Activated CD4-positive, alpha-beta T cell treated with anti-CD3 and anti-CD28 coated beads, Interleukin-2, amount 10 ng/mL, durations not matched to agents 7 days and 5 days (primary cell): Measurements from ENCODE around the gene PBX3. TPM values are rescaled to one million over a fixed set of nuclear protein-coding genes. Genes with fewer than 3 reads are reported as not detected.

ENCODE experiments used
- CTCF ChIA-PET: fragments of 350-600 bp; sonication (Branson Sonifier 250); formaldehyde crosslinking; loops from one replicate; lab custom pipeline; 2021; ENCODE audit warnings: antibody characterized with exemption; lab: Charles Lee
- POLR2A ChIA-PET: fragments of 350-600 bp; sonication (Branson Sonifier 250); formaldehyde crosslinking; loops from one replicate; lab custom pipeline; 2021; ENCODE audit warnings: antibody characterized with exemption; lab: Charles Lee
- DNase-seq: peaks from one replicate; pipeline ENCODE4 v3.0.0-alpha.2; 2020
- H3K27ac Mint-ChIP-seq: one replicate; pipeline ENCODE4 v1.8.0; 2021; ENCODE audit warnings: mild to moderate bottlenecking, moderate library complexity, mixed read lengths
- H3K27me3 Mint-ChIP-seq: one replicate; pipeline ENCODE4 v1.8.0; 2021; ENCODE audit warnings: mixed read lengths
- H3K36me3 Mint-ChIP-seq: one replicate; pipeline ENCODE4 v1.8.0; 2021; ENCODE audit warnings: low read depth, mixed read lengths
- H3K4me1 Mint-ChIP-seq: one replicate; pipeline ENCODE4 v1.8.0; 2021; ENCODE audit warnings: mixed read lengths
- H3K4me3 Mint-ChIP-seq: one replicate; pipeline ENCODE4 v1.8.0; 2021; ENCODE audit warnings: mild to moderate bottlenecking, moderate library complexity, mixed read lengths
- H3K9me3 Mint-ChIP-seq: one replicate; pipeline ENCODE4 v1.8.0; 2021; ENCODE audit warnings: mixed read lengths
- total RNA-seq, 2 experiments: library from RNA; stranded (reverse); gene quantifications; one replicate each; pipeline ENCODE4 v1.2.3, GENCODE V29; 2021

Gene PBX3
- total RNA-seq, 2 experiments from 2014 or later = 21.5 to 22.5 TPM

DNA sequence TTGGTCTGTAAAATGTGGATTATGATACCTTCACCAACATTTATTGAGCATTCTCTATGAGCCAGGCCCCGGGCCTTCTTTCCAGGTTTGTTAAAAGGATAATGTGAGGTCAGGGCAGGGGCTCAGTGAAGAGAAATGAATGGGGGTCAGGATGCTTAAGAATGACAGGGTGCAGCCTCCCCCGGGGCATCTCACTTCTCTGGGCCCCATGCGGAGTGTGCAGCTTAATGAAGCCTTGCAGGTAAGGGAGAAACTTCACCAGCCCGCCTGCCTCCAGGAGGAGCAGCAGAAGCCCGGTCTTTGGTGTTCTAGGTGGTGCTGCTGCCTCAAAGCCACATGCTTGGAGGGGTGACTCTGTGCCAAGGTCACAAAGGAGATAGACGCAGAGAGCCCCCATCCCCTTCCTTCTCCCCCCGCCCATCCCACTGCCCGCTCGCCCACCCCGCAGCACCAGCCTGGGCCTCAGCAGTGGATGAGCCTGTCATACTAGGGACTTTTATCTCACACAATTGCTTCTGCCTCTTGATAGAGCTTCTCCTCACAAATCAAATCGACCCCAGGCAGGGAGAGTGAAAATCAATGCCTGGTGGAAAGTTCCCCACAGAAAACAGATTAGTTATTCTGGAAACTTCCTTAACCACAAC is 244.8 kb downstream of the PBX3 start:
- H3K27ac Mint-ChIP-seq = no peak overlapping the region
- POLR2A ChIA-PET = no interaction called here
- H3K36me3 Mint-ChIP-seq = no peaks in the 10 kb centered on the region
- no peak for DNase-seq
- CTCF ChIA-PET = no interaction called here
- no peaks in the 10 kb centered on the region for H3K4me1 Mint-ChIP-seq
- H3K27me3 Mint-ChIP-seq = no peaks in the 10 kb centered on the region
- no peak overlapping the region for H3K4me3 Mint-ChIP-seq
- H3K9me3 Mint-ChIP-seq = no peaks in the 10 kb centered on the region

- H3K27ac Mint-ChIP-seq = no peak overlapping the region
- H3K36me3 Mint-ChIP-seq = no peaks in the 10 kb centered on the region
- H3K4me1 Mint-ChIP-seq = no peaks in the 10 kb centered on the region
- no peaks in the 10 kb centered on the region for H3K27me3 Mint-ChIP-seq
- H3K9me3 Mint-ChIP-seq = no peaks in the 10 kb centered on the region
- DNase-seq = no peak
- CTCF ChIA-PET = no interaction called here
- H3K4me3 Mint-ChIP-seq = no peak overlapping the region
- POLR2A ChIA-PET = no interaction called here
Observed at GRCh38 chr9:125992557-125992956, 245.4 kb downstream of the PBX3 start.

- POLR2A ChIA-PET = no interaction called here
- H3K36me3 Mint-ChIP-seq = no peaks in the 10 kb centered on the region
- H3K4me3 Mint-ChIP-seq = no peak overlapping the region
- no peak for DNase-seq
- H3K27me3 Mint-ChIP-seq = no peaks in the 10 kb centered on the region
- CTCF ChIA-PET = no interaction called here
- H3K9me3 Mint-ChIP-seq = no peaks in the 10 kb centered on the region
- H3K27ac Mint-ChIP-seq = no peak overlapping the region
- no peaks in the 10 kb centered on the region for H3K4me1 Mint-ChIP-seq
Observed at GRCh38 chr9:125993466-125993865, 246.3 kb downstream of the PBX3 start.

DNA sequence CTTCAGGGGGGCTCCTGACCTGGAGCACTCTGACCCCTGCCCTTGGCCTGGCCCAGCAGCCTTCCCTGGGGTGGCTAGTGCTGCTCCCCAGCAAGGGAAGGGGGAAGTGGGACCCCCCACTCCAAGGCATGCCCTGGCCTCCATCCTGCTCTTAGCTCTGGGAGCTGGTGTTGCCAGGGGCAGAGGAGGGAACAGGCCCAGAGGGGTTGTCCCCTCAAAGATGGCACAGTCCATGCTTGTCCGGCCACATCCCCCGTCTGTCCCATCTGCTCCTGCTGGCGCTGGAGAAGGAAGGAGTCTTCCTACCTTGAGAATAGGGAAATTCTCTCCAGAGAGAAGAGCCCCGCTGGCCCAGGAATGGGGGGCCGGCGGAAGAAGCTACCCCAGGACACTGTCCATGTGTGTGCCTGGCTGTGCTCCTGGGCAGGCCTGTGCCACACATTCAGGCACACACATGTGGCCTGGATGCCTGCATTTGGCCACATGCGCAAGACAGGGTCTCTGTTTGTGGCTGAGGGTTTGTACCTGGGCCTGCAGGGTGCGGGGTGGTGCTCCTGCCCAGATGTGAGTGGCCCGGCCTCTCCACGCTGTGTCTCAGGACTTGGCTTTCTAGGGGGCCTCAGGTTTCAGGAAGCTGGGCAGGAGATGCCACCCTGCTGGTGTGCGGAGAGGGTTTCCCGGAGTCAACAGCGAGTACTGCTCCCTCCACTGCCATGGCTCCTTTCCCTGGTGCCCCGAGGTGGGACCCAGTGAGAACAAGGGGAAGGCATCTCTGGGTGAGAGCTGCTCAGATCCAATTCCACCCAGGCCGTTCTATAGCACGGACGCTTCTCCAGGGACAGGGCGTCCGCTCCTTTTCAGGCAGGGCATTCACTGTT is 247.1 kb downstream of the PBX3 start:
- no peaks in the 10 kb centered on the region for H3K27me3 Mint-ChIP-seq
- ChIA-PET POLR2A (no interaction called here), CTCF (no interaction called here)
- H3K36me3 Mint-ChIP-seq = no peaks in the 10 kb centered on the region
- DNase-seq = no peak
- no peaks in the 10 kb centered on the region for H3K9me3 Mint-ChIP-seq
- H3K27ac Mint-ChIP-seq = no peak overlapping the region
- H3K4me1 Mint-ChIP-seq = no peaks in the 10 kb centered on the region
- no peak overlapping the region for H3K4me3 Mint-ChIP-seq

DNA sequence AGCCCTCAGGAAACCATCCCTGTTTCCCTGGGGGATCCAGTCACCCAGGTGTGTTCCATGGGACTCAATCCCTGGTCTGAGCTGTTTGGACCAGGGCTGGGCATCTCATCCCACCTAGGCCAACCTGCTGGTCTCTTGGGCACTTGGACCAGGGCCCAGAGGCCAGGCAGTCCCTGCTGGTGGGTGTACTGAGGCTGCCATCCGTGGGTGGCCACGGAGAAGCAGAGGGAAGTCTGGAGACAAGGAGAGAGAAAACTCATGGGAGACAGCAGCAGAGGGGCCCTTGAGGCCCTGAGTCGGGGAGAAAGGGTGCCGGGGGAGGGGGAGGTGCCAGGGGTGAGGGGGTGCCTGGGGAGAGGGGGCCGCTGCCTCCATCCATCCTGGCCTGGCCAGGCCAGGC is 247.8 kb downstream of the PBX3 start:
- ChIA-PET POLR2A (no interaction called here), CTCF (no interaction called here)
- Mint-ChIP-seq H3K4me1 (no peaks in the 10 kb centered on the region), H3K27me3 (no peaks in the 10 kb centered on the region), H3K27ac (no peak overlapping the region), H3K9me3 (no peaks in the 10 kb centered on the region), H3K4me3 (no peak overlapping the region), H3K36me3 (no peaks in the 10 kb centered on the region)
- DNase-seq = no peak

DNA sequence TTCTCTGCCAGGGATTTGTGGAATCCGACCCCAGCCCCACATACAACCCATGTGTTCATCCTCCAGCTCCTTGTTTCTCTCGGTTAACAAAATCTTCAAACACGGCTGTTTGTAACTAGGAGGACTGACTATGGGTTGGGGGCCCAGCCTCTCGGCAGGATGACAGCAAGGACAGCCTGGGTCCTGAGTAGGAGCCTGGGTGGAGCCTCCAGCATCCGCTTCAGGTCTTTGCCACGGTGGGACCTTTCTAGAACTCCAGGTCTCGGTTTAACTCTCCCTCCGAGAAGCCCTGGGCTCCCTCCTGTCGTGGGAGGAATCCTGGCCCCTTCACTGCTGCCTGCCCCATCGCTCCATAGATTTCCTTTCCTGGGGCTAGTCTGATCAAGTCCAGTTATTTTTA is 248.5 kb downstream of the PBX3 start:
- no peak overlapping the region for H3K27ac Mint-ChIP-seq
- no peaks in the 10 kb centered on the region for H3K4me1 Mint-ChIP-seq
- H3K27me3 Mint-ChIP-seq = no peaks in the 10 kb centered on the region
- ChIA-PET POLR2A (no interaction called here), CTCF (no interaction called here)
- H3K36me3 Mint-ChIP-seq = no peaks in the 10 kb centered on the region
- no peaks in the 10 kb centered on the region for H3K9me3 Mint-ChIP-seq
- no peak for DNase-seq
- no peak overlapping the region for H3K4me3 Mint-ChIP-seq

DNA sequence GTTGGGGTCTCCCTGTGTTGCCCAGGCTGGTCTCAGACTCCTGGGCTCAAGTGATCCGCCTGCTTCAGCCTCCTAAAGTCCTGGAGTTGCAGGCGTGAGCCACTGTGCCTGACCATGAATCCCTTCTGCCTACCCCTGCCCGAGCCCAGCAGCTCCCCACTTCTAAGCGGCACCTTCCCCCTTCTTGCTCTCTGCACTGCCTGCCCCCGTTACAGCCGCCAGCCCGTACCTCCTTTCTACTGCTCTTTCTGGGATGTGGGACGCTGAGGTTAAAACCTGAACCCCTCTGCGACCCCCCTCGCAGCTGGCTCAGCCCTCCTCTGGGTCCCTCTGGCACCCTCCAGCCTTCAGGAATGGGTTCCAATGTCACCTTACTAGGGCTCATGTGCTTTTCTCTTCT is 249.6 kb downstream of the PBX3 start:
- no peak for DNase-seq

GRCh38 chr9:125997196-125997823 is 250.1 kb downstream of the PBX3 start:
- H3K9me3 Mint-ChIP-seq = no peaks in the 10 kb centered on the region
- no peak for DNase-seq
- no peak overlapping the region for H3K4me3 Mint-ChIP-seq
- no peaks in the 10 kb centered on the region for H3K27me3 Mint-ChIP-seq
- POLR2A ChIA-PET = no interaction called here
- CTCF ChIA-PET = no interaction called here
- H3K36me3 Mint-ChIP-seq = no peaks in the 10 kb centered on the region
- no peak overlapping the region for H3K27ac Mint-ChIP-seq
- H3K4me1 Mint-ChIP-seq = no peaks in the 10 kb centered on the region

More for the DNA sequence above, 249.6 kb downstream of the PBX3 start:
- Mint-ChIP-seq H3K4me1 (no peaks in the 10 kb centered on the region), H3K27me3 (no peaks in the 10 kb centered on the region), H3K9me3 (no peaks in the 10 kb centered on the region), H3K27ac (no peak overlapping the region), H3K4me3 (no peak overlapping the region), H3K36me3 (no peaks in the 10 kb centered on the region)
- ChIA-PET CTCF (no interaction called here), POLR2A (no interaction called here)

GRCh38 chr9:125998837-125999503 is 251.8 kb downstream of the PBX3 start:
- Mint-ChIP-seq H3K4me3 (no peak overlapping the region), H3K36me3 (no peaks in the 10 kb centered on the region), H3K27ac (no peak overlapping the region), H3K9me3 (no peaks in the 10 kb centered on the region), H3K4me1 (no peaks in the 10 kb centered on the region), H3K27me3 (no peaks in the 10 kb centered on the region)
- CTCF ChIA-PET = no interaction called here
- POLR2A ChIA-PET = no interaction called here
- DNase-seq = no peak

- CTCF ChIA-PET = no interaction called here
- DNase-seq = no peak
- Mint-ChIP-seq H3K27me3 (no peaks in the 10 kb centered on the region), H3K9me3 (no peaks in the 10 kb centered on the region), H3K36me3 (no peaks in the 10 kb centered on the region), H3K4me1 (no peaks in the 10 kb centered on the region), H3K27ac (no peak overlapping the region), H3K4me3 (no peak overlapping the region)
- POLR2A ChIA-PET = no interaction called here
Observed at GRCh38 chr9:125999504-125999881, 252.3 kb downstream of the PBX3 start.

DNA sequence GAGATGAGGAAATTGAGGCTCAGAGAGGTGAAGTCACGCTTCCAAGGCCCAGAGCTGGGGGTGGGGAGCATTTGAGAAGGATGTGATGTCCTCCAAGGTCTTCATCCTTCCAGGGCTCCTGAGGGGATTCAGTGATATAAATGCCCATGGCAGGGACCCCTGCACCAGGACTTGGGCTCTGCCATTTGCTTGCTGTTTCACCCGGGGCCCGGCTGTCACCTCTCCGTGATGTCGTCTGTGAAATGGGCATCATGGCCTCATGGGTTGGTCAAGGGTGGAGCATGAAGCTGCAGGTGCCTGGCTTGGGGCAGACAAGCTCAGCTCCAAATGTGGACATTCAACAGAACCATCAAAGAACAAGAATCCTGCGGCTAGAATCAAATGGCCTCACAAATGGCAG is 253.1 kb downstream of the PBX3 start:
- Mint-ChIP-seq H3K27me3 (no peaks in the 10 kb centered on the region), H3K4me1 (no peaks in the 10 kb centered on the region), H3K9me3 (no peaks in the 10 kb centered on the region), H3K27ac (no peak overlapping the region), H3K4me3 (no peak overlapping the region), H3K36me3 (no peaks in the 10 kb centered on the region)
- no peak for DNase-seq
- ChIA-PET CTCF (interaction anchor here (0.7 kb wide), 1 partner anchor 29 kb away, joined by 4 read pairs; no protein-coding TSS in a partner anchor), POLR2A (no interaction called here)

DNA sequence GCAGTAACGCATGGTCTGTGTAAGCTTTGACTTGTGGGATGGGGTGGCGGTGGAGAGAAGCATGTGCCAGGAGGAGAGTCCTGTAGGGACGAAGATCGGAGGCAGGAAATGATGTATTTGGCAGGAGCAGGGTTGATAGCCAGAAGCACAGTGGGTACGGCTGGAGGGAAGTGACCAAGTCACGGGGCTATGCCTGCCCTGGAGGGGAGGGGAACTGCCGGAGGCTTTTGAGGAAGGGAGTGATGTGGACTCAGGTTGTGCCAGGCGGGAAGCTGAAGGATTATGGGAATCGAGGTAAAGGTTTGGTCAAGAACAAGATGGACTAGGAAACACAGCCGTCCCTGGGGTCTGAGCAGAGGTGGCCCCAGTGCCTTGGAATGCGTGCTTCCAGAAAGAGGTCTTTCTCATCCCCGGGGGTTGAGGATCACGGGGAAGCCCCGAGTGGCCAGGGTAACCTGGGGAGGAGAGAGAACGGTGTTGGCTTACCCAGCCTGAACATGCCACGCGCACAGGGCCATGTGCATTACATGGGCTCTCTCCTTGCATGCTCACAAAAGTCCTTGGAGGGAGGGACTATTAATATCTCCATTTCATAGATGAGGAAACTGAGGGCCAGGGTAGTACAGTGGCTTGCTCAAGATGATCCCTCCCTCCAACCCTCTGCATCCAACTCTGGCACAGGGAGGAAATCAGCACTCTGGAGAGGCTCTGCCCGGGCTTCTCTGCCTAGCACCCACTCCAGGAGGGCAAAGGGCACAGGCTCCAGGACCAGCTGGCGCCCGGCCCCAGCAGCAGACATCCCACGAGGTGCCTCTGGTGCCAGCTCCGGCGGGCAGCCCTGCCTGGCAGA is 253.8 kb downstream of the PBX3 start:
- Mint-ChIP-seq H3K4me1 (no peaks in the 10 kb centered on the region), H3K27me3 (no peaks in the 10 kb centered on the region), H3K36me3 (no peaks in the 10 kb centered on the region), H3K9me3 (no peaks in the 10 kb centered on the region), H3K4me3 (no peak overlapping the region), H3K27ac (no peak overlapping the region)
- no peak for DNase-seq
- POLR2A ChIA-PET = no interaction called here
- CTCF ChIA-PET = interaction anchor here (0.7 kb wide), 1 partner anchor 28 kb away, joined by 4 read pairs; no protein-coding TSS in a partner anchor
